ENCODE measurements around the gene COL5A1. TPM values are rescaled to one million over a fixed set of nuclear protein-coding genes. Genes with fewer than 3 reads are reported as not detected.

The COL5A1 gene
- total and polyA plus RNA-seq, 2 donors (not counting 1 experiment from before 2014, with no cell fraction given), result 72.8 to 109 TPM

- H3K9ac ChIP-seq (ENCODE audit: insufficient read depth, low read length), result no peak overlapping the region
- no peaks in the 10 kb centered on the region for H3K9me3 ChIP-seq (ENCODE audit: control insufficient read depth, insufficient read depth, low read depth, low read length)
- H3K4me3 ChIP-seq (replicated peaks in 1 of 4; ENCODE audit: control extremely low read depth in 1 of 4, insufficient read depth in 1 of 4, low read depth in 3 of 4, low read length in 4 of 4), result no peak overlapping the region
- no peaks in the 10 kb centered on the region for H4K20me1 ChIP-seq (ENCODE audit: control insufficient read depth, extremely low read depth, insufficient read depth, low read length)
- TF ChIP-seq EZH2 (IDR thresholded peaks at IDR 0.05; ENCODE audit: low read length, missing control alignments), result no peak
- no peak for TF ChIP-seq CTCF (conservative IDR thresholded peaks at IDR 0.05 in 1 of 2, IDR thresholded peaks at IDR 0.05 in 1 of 2; ENCODE audit: low read depth in 1 of 2, low read length in 2 of 2)
- H3K36me3 ChIP-seq (ENCODE audit: control insufficient read depth, insufficient read depth, low read length), result peaks cover 43% of the 10 kb centered on the region
- H2AFZ ChIP-seq (ENCODE audit: low read length), result no peak overlapping the region
- no peak for DNase-seq (ENCODE audit: low read depth in 2 of 2)
- no peak overlapping the region for H3K4me2 ChIP-seq (ENCODE audit: extremely low read depth, insufficient read depth, low read length)
- no peak overlapping the region for H3K27ac ChIP-seq (ENCODE audit: insufficient read depth, low read length)
- H3K79me2 ChIP-seq (ENCODE audit: control insufficient read depth, insufficient read depth, low read length), result no peaks in the 10 kb centered on the region
- H3K4me1 ChIP-seq (ENCODE audit: control insufficient read depth, extremely low read depth, insufficient read depth, low read length), result no peaks in the 10 kb centered on the region
- no peaks in the 10 kb centered on the region for H3K27me3 ChIP-seq (ENCODE audit: control insufficient read depth, insufficient read depth, low read length)
Measured at GRCh38 chr9:134795446-134795845, 153.8 kb downstream of the COL5A1 start.

- no peak for DNase-seq (ENCODE audit: low read depth in 2 of 2)
- Histone ChIP-seq H3K9me3 (ENCODE audit: control insufficient read depth, insufficient read depth, low read depth, low read length) (no peaks in the 10 kb centered on the region), H3K79me2 (ENCODE audit: control insufficient read depth, insufficient read depth, low read length) (no peaks in the 10 kb centered on the region), H3K27me3 (ENCODE audit: control insufficient read depth, insufficient read depth, low read length) (no peaks in the 10 kb centered on the region), H2AFZ (ENCODE audit: low read length) (no peak overlapping the region), H4K20me1 (ENCODE audit: control insufficient read depth, extremely low read depth, insufficient read depth, low read length) (no peaks in the 10 kb centered on the region), H3K27ac (ENCODE audit: insufficient read depth, low read length) (no peak overlapping the region), H3K4me1 (ENCODE audit: control insufficient read depth, extremely low read depth, insufficient read depth, low read length) (no peaks in the 10 kb centered on the region), H3K9ac (ENCODE audit: insufficient read depth, low read length) (no peak overlapping the region), H3K4me3 (replicated peaks in 1 of 4; ENCODE audit: control extremely low read depth in 1 of 4, insufficient read depth in 1 of 4, low read depth in 3 of 4, low read length in 4 of 4) (no peak overlapping the region), H3K4me2 (ENCODE audit: extremely low read depth, insufficient read depth, low read length) (no peak overlapping the region), H3K36me3 (ENCODE audit: control insufficient read depth, insufficient read depth, low read length) (peaks cover 40% of the 10 kb centered on the region)
- TF ChIP-seq CTCF (conservative IDR thresholded peaks at IDR 0.05 in 1 of 2, IDR thresholded peaks at IDR 0.05 in 1 of 2; ENCODE audit: low read depth in 1 of 2, low read length in 2 of 2), result no peak
- TF ChIP-seq EZH2 (IDR thresholded peaks at IDR 0.05; ENCODE audit: low read length, missing control alignments), result no peak
Measured at GRCh38 chr9:134796882-134797281, 155.3 kb downstream of the COL5A1 start.

GRCh38 chr9:134800791-134801339 lies 159.3 kb downstream of the COL5A1 start:
- Histone ChIP-seq H3K4me2 (ENCODE audit: extremely low read depth, insufficient read depth, low read length) (no peak overlapping the region), H3K9me3 (ENCODE audit: control insufficient read depth, insufficient read depth, low read depth, low read length) (no peaks in the 10 kb centered on the region), H3K4me3 (replicated peaks in 1 of 4; ENCODE audit: control extremely low read depth in 1 of 4, insufficient read depth in 1 of 4, low read depth in 3 of 4, low read length in 4 of 4) (no peak overlapping the region), H4K20me1 (ENCODE audit: control insufficient read depth, extremely low read depth, insufficient read depth, low read length) (no peaks in the 10 kb centered on the region), H3K27me3 (ENCODE audit: control insufficient read depth, insufficient read depth, low read length) (no peaks in the 10 kb centered on the region), H3K79me2 (ENCODE audit: control insufficient read depth, insufficient read depth, low read length) (no peaks in the 10 kb centered on the region), H3K36me3 (ENCODE audit: control insufficient read depth, insufficient read depth, low read length) (peaks cover 40% of the 10 kb centered on the region), H3K4me1 (ENCODE audit: control insufficient read depth, extremely low read depth, insufficient read depth, low read length) (no peaks in the 10 kb centered on the region), H3K9ac (ENCODE audit: insufficient read depth, low read length) (no peak overlapping the region), H2AFZ (ENCODE audit: low read length) (no peak overlapping the region), H3K27ac (ENCODE audit: insufficient read depth, low read length) (no peak overlapping the region)
- no peak for TF ChIP-seq CTCF (conservative IDR thresholded peaks at IDR 0.05 in 1 of 2, IDR thresholded peaks at IDR 0.05 in 1 of 2; ENCODE audit: low read depth in 1 of 2, low read length in 2 of 2)
- TF ChIP-seq EZH2 (IDR thresholded peaks at IDR 0.05; ENCODE audit: low read length, missing control alignments), result no peak
- no peak for DNase-seq (ENCODE audit: low read depth in 2 of 2)

All from fibroblast of lung (primary cell).